IMR-90 (cell line): Measurements from ENCODE around the gene HDAC9. TPM values are rescaled to one million over a fixed set of nuclear protein-coding genes. Genes with fewer than 3 reads are reported as not detected.

Source experiments
- ATAC-seq: fragments of 200-7000 bp; cut with Tn5 transposase; 2 replicates; pipeline ENCODE4 v1.9.1; 2020; ENCODE audit warnings: low read depth, mild to moderate bottlenecking, moderate library complexity
- BruUV-seq: library from RNA; stranded (reverse); fragments of 400-500 nt; replicated peaks from 2 replicates; lab custom pipeline; 2021; lab: Mats Ljungman, UMichigan
- CTCF ChIA-PET: fragments of 300-600 bp; formaldehyde crosslinking; extraction: SDS; loops from one replicate; lab custom pipeline; 2021; ENCODE audit warnings: antibody characterized with exemption; lab: Yijun Ruan, JAX
- POLR2A ChIA-PET: fragments of 300-600 bp; sonication (Branson Sonifier 250); formaldehyde crosslinking; loops from one replicate; lab custom pipeline; 2022; ENCODE audit warnings: antibody characterized with exemption; ENCODE audit not compliant: unreplicated experiment; lab: Charles Lee
- DNase-seq: peaks from one replicate; pipeline ENCODE4 v3.0.0; 2013
- H2AFZ ChIP-seq: replicated peaks from 2 replicates; pipeline ENCODE3; 2013; ENCODE audit warnings: low read length, mild to moderate bottlenecking; ENCODE audit not compliant: poor library complexity
- H2AK5ac ChIP-seq: 2 replicates; pipeline ENCODE4 v1.6.1; 2013; ENCODE audit warnings: low read depth, low read length, inconsistent platforms
- H2AK9ac ChIP-seq: replicated peaks from 2 replicates; pipeline ENCODE3; 2013; ENCODE audit warnings: mild to moderate bottlenecking, low read depth, low read length, moderate library complexity; ENCODE audit not compliant: poor library complexity
- H2BK120ac ChIP-seq: 2 replicates; pipeline ENCODE4 v1.6.1; 2013; ENCODE audit warnings: low read depth, low read length, inconsistent platforms
- H2BK15ac ChIP-seq: 3 replicates; pipeline ENCODE4 v1.6.1; 2013; ENCODE audit warnings: low read depth, low read length, inconsistent platforms
- H2BK20ac ChIP-seq: 2 replicates; pipeline ENCODE4 v1.6.1; 2013; ENCODE audit warnings: low read depth, mild to moderate bottlenecking, inconsistent platforms, low read length, moderate library complexity
- H2BK5ac ChIP-seq: 2 replicates; pipeline ENCODE4 v1.6.1; 2013; ENCODE audit warnings: mild to moderate bottlenecking, low read depth, low read length, inconsistent platforms; ENCODE audit not compliant: poor library complexity, severe bottlenecking
- H3K14ac ChIP-seq: replicated peaks from 2 replicates; pipeline ENCODE4 v1.6.1; 2013; ENCODE audit warnings: low read depth, low read length, inconsistent platforms
- H3K18ac ChIP-seq: 2 replicates; pipeline ENCODE4 v1.6.1; 2013; ENCODE audit warnings: low read depth, low read length, control low read depth
- H3K23ac ChIP-seq: 2 replicates; pipeline ENCODE4 v1.6.1; 2013; ENCODE audit warnings: low read depth, low read length, inconsistent platforms
- H3K27ac ChIP-seq: 2 replicates; pipeline ENCODE4 v1.5.1; 2013; ENCODE audit warnings: mild to moderate bottlenecking, control low read depth, low read length; ENCODE audit not compliant: insufficient read depth
- H3K27me3 ChIP-seq: 2 replicates; pipeline ENCODE4 v1.6.1; 2013; ENCODE audit warnings: low read length; ENCODE audit not compliant: control insufficient read depth, insufficient read depth
- H3K36me3 ChIP-seq: 2 replicates; pipeline ENCODE4 v1.6.1; 2013; ENCODE audit warnings: low read length, mixed read lengths; ENCODE audit not compliant: control insufficient read depth, insufficient read depth
- H3K4ac ChIP-seq: 2 replicates; pipeline ENCODE4 v1.6.1; 2013; ENCODE audit warnings: low read depth, low read length, inconsistent platforms
- H3K4me1 ChIP-seq: 2 replicates; pipeline ENCODE4 v1.6.1; 2013; ENCODE audit warnings: low read length, mixed read lengths; ENCODE audit not compliant: control insufficient read depth, insufficient read depth
- H3K4me2 ChIP-seq: 2 replicates; pipeline ENCODE4 v1.6.1; 2013; ENCODE audit warnings: low read depth, mild to moderate bottlenecking, control low read depth, low read length, moderate library complexity
- H3K4me3 ChIP-seq: 2 replicates; pipeline ENCODE4 v1.5.1; 2013; ENCODE audit warnings: low read depth, mild to moderate bottlenecking, control low read depth, low read length, moderate library complexity; ENCODE audit not compliant: insufficient read depth
- H3K56ac ChIP-seq: 2 replicates; pipeline ENCODE4 v1.6.1; 2013; ENCODE audit warnings: low read length, inconsistent platforms; ENCODE audit not compliant: insufficient read depth; ENCODE audit errors: extremely low read depth
- H3K79me1 ChIP-seq, 2 experiments: 2 replicates each; pipeline ENCODE4 v1.6.1; 2013; ENCODE audit warnings: low read length in 2 of 2, inconsistent platforms in 1 of 2, low read depth in 1 of 2
- H3K9ac ChIP-seq: 2 replicates; pipeline ENCODE4 v1.6.1; 2013; ENCODE audit warnings: low read depth, low read length, control low read depth
- H3K9me1 ChIP-seq: 2 replicates; pipeline ENCODE4 v1.6.1; 2013; ENCODE audit warnings: low read length, inconsistent platforms; ENCODE audit not compliant: insufficient read depth
- H3K9me3 ChIP-seq: 2 replicates; pipeline ENCODE4 v1.6.1; 2013; ENCODE audit warnings: low read length; ENCODE audit not compliant: control insufficient read depth, insufficient read depth
- H4K20me1 ChIP-seq: 2 replicates; pipeline ENCODE4 v1.6.1; 2013; ENCODE audit warnings: low read length, inconsistent platforms; ENCODE audit not compliant: insufficient read depth
- H4K5ac ChIP-seq: 2 replicates; pipeline ENCODE4 v1.6.1; 2013; ENCODE audit warnings: mild to moderate bottlenecking, low read depth, low read length, control low read depth
- H4K8ac ChIP-seq, 2 experiments: 2 replicates each; pipeline ENCODE4 v1.6.1; 2013; ENCODE audit warnings: low read depth in 2 of 2, low read length in 2 of 2, control low read depth in 1 of 2, inconsistent platforms in 1 of 2
- H4K91ac ChIP-seq: 2 replicates; pipeline ENCODE4 v1.6.1; 2013; ENCODE audit warnings: low read depth, low read length, inconsistent platforms; ENCODE audit not compliant: insufficient read depth
- FOS ChIP-seq: fragments of 150-350 bp; IDR thresholded peaks from 2 replicates; pipeline ENCODE4 v1.6.1; 2016; ENCODE audit warnings: low read depth, low read length
- RFX5 ChIP-seq: IDR thresholded peaks from 2 replicates; pipeline ENCODE4 v1.8.0; 2012; ENCODE audit warnings: low read depth, mild to moderate bottlenecking, low read length, moderate library complexity
- WGBS, 2 experiments: methylation state at CpG; one replicate each; pipeline versions ENCODE4 v1.1.5 to v1.1.7; 2013; ENCODE audit warnings: missing lambda C conversion rate in 2 of 2; ENCODE audit not compliant: insufficient read length in 1 of 2; ENCODE audit errors: extremely low coverage in 2 of 2; 5-methylcytosine and 5-hydroxymethylcytosine counted together
- dilution Hi-C: fragments of 300-500 bp; cut with HindIII; formaldehyde crosslinking; loops from one replicate; pipeline ENCODE4 v1.14.3; 2018; ENCODE audit warnings: low sequenced_read_pairs; ENCODE audit not compliant: unreplicated experiment
- in situ Hi-C: fragments of 300-500 bp; cut with MboI; formaldehyde crosslinking; loops from 3 replicates; pipeline ENCODE4 v1.14.3; 2019; ENCODE audit warnings: low sequenced_read_pairs, inconsistent platforms, mixed read lengths
- intact Hi-C: fragments of 100-400 bp; cut with micrococcal nuclease; formaldehyde crosslinking; loops from 2 replicates; pipeline ENCODE4 v1.10.0; 2022
- polyA plus RNA-seq, 3 experiments: library from polyadenylated mRNA; depleted of rRNA; stranded (reverse); fragments of >200 nt; gene quantifications; 2 replicates each; pipeline ENCODE4 v1.2.3, GENCODE V29; 2012; ENCODE audit warnings: low replicate concordance in 1 of 3
- total RNA-seq: library from RNA; depleted of rRNA; stranded (reverse); fragments of >200 nt; gene quantifications from 2 replicates; pipeline ENCODE4 v1.2.3, GENCODE V29; 2012

The HDAC9 gene
- total and polyA plus RNA-seq, 2 of the 4 experiments (the other 2 are of a cell fraction): 4.3 to 24.7 TPM

DNA sequence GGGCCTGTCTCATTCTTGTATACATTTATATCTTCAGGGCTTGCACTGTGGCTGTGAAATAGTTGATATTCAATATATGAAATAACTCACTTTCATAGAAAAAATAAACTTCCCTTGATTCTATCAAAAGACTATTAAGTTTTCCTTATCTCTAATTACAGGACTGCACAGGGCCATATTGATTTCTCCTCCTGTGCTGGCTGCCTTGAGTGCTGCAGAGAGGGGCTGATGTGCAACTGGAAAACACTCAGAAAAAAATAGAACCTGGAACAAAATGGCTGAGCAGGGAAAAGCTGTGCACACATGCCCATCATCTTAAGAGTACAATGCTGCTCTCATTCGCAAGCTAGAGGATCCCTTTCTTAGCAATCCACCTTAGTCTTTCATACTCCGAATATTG is 5.9 kb upstream of the HDAC9 start:
- POLR2A ChIA-PET: no interaction called here
- intact Hi-C loops (no loop called here), dilution Hi-C loops (no loop called here), in situ Hi-C loops (no loop called here)
- no peak overlapping the region for H3K23ac ChIP-seq
- no peak overlapping the region for H4K5ac ChIP-seq
- H3K4me3 ChIP-seq: no peak overlapping the region
- H3K56ac ChIP-seq: no peak overlapping the region
- H3K4ac ChIP-seq: no peak overlapping the region
- BruUV-seq: no TSS peak
- no peak overlapping the region for H2AK5ac ChIP-seq
- H4K91ac ChIP-seq: no peak overlapping the region
- no peak overlapping the region for H2BK120ac ChIP-seq
- no peaks in the 10 kb centered on the region for H3K4me1 ChIP-seq
- CTCF ChIA-PET: no interaction called here
- no peak overlapping the region for H3K27ac ChIP-seq
- H4K20me1 ChIP-seq: no peaks in the 10 kb centered on the region
- no peak overlapping the region for H3K9ac ChIP-seq
- no peak overlapping the region for H2AK9ac ChIP-seq
- H4K8ac ChIP-seq: no peak overlapping the region
- 86% methylated on average over 1 of the region's 2 CpGs; no CpG with 5 or more reads in 1 of the 2 experiments for WGBS, 2 experiments
- no peak for ATAC-seq
- H2AFZ ChIP-seq: no peak overlapping the region
- no peak overlapping the region for H2BK15ac ChIP-seq
- TF ChIP-seq FOS (no peak), RFX5 (no peak)
- no peaks in the 10 kb centered on the region for H3K27me3 ChIP-seq
- H3K36me3 ChIP-seq: no peaks in the 10 kb centered on the region
- H3K9me3 ChIP-seq: no peaks in the 10 kb centered on the region
- no peaks in the 10 kb centered on the region for H3K9me1 ChIP-seq
- H2BK20ac ChIP-seq: no peak overlapping the region
- H3K79me1 ChIP-seq: no peaks in the 10 kb centered on the region
- no peak for DNase-seq
- H3K4me2 ChIP-seq: no peak overlapping the region
- H3K18ac ChIP-seq: no peak overlapping the region
- H3K14ac ChIP-seq: no peak overlapping the region
- H2BK5ac ChIP-seq: no peak overlapping the region
